Mesenchymal stem cell (in vitro differentiated cells and primary cell): ENCODE results near the gene GNLY.

Source experiments
- DNase-seq: peaks from one replicate; pipeline ENCODE4 v3.0.0-alpha.2; 2013
- H2AFZ ChIP-seq: one replicate; pipeline ENCODE4 v1.6.1; 2013; ENCODE audit warnings: low read depth, mild to moderate bottlenecking, control low read depth, inconsistent platforms, low read length, moderate library complexity
- H2AK5ac ChIP-seq: 2 replicates; pipeline ENCODE4 v1.6.1; 2013; ENCODE audit warnings: low read length, moderate library complexity, mild to moderate bottlenecking, inconsistent platforms; ENCODE audit not compliant: severe bottlenecking
- H2BK120ac ChIP-seq: one replicate; pipeline ENCODE4 v1.6.1; 2013; ENCODE audit warnings: low read depth, mild to moderate bottlenecking, inconsistent platforms, low read length, moderate library complexity
- H2BK12ac ChIP-seq, 2 experiments: one replicate each; pipeline ENCODE4 v1.6.1; 2013; ENCODE audit warnings: inconsistent platforms in 2 of 2, low read length in 2 of 2, mild to moderate bottlenecking in 2 of 2, moderate library complexity in 2 of 2, control low read depth in 1 of 2
- H2BK15ac ChIP-seq: one replicate; pipeline ENCODE4 v1.6.1; 2013; ENCODE audit warnings: mild to moderate bottlenecking, low read depth, inconsistent platforms; ENCODE audit not compliant: poor library complexity, severe bottlenecking
- H2BK5ac ChIP-seq: 2 replicates; pipeline ENCODE4 v1.6.1; 2013; ENCODE audit warnings: low read depth, mild to moderate bottlenecking, low read length, control low read depth, inconsistent platforms; ENCODE audit not compliant: poor library complexity, severe bottlenecking
- H3K14ac ChIP-seq, 2 experiments: one replicate each; pipeline ENCODE4 v1.6.1; 2013; ENCODE audit warnings: inconsistent platforms in 2 of 2, low read length in 2 of 2, control low read depth in 1 of 2, mild to moderate bottlenecking in 1 of 2, moderate library complexity in 1 of 2
- H3K18ac ChIP-seq, 2 experiments: one replicate each; pipeline ENCODE4 v1.6.1; 2013; ENCODE audit warnings: inconsistent platforms in 2 of 2, low read length in 2 of 2, control low read depth in 1 of 2, low read depth in 1 of 2, mild to moderate bottlenecking in 1 of 2
- H3K23ac ChIP-seq, 2 experiments: one replicate each; pipeline ENCODE4 v1.6.1; 2013; ENCODE audit warnings: inconsistent platforms in 2 of 2, low read length in 2 of 2, mild to moderate bottlenecking in 2 of 2, moderate library complexity in 2 of 2, control low read depth in 1 of 2
- H3K27ac ChIP-seq: 2 replicates; pipeline ENCODE4 v1.5.1; 2013; ENCODE audit warnings: mild to moderate bottlenecking, moderate library complexity, low read length, control low read depth, inconsistent platforms; ENCODE audit not compliant: poor library complexity, severe bottlenecking
- H3K27me3 ChIP-seq, 2 experiments: 2 replicates each; pipeline versions ENCODE4 v1.6.1 to v1.7.0; 2013; ENCODE audit warnings: low read length in 2 of 2, mild to moderate bottlenecking in 2 of 2, moderate library complexity in 2 of 2, control low read depth in 1 of 2, inconsistent platforms in 1 of 2; ENCODE audit not compliant: control insufficient read depth in 1 of 2, insufficient read depth in 1 of 2
- H3K36me3 ChIP-seq, 2 experiments: 2 replicates each; pipeline versions ENCODE4 v1.6.1 to v1.7.0; 2013; ENCODE audit warnings: low read length in 2 of 2, control low read depth in 1 of 2, inconsistent platforms in 1 of 2, low read depth in 1 of 2, mild to moderate bottlenecking in 1 of 2; ENCODE audit not compliant: insufficient read depth in 2 of 2, control insufficient read depth in 1 of 2
- H3K4ac ChIP-seq, 2 experiments: one replicate each; pipeline ENCODE4 v1.6.1; 2013; ENCODE audit warnings: inconsistent platforms in 2 of 2, low read length in 2 of 2, mild to moderate bottlenecking in 2 of 2, moderate library complexity in 2 of 2, control low read depth in 1 of 2, low read depth in 1 of 2
- H3K4me1 ChIP-seq: 2 replicates; pipeline ENCODE4 v1.6.1; 2013; ENCODE audit warnings: low read depth, low read length, control low read depth; ENCODE audit not compliant: control insufficient read depth, insufficient read depth
- H3K4me2 ChIP-seq: 2 replicates; pipeline ENCODE4 v1.6.1; 2013; ENCODE audit warnings: low read length, mild to moderate bottlenecking, inconsistent platforms; ENCODE audit not compliant: poor library complexity, severe bottlenecking
- H3K4me3 ChIP-seq, 2 experiments: 2 replicates each; pipeline versions ENCODE4 v1.5.1 to v1.7.0; 2013; ENCODE audit warnings: low read length in 2 of 2, mild to moderate bottlenecking in 2 of 2, control low read depth in 1 of 2, low read depth in 1 of 2; ENCODE audit not compliant: insufficient read depth in 1 of 2
- H3K79me1 ChIP-seq: replicated peaks from 2 replicates; pipeline ENCODE4 v1.6.1; 2013; ENCODE audit warnings: mild to moderate bottlenecking, control low read depth, low read length, inconsistent platforms; ENCODE audit not compliant: poor library complexity, severe bottlenecking
- H3K9ac ChIP-seq: 2 replicates; pipeline ENCODE4 v1.7.0; 2013; ENCODE audit warnings: mild to moderate bottlenecking, low read length, moderate library complexity
- H3K9me3 ChIP-seq: 2 replicates; pipeline ENCODE4 v1.7.0; 2013; ENCODE audit warnings: mild to moderate bottlenecking, low read length; ENCODE audit not compliant: control insufficient read depth
- H4K8ac ChIP-seq: one replicate; pipeline ENCODE4 v1.6.1; 2013; ENCODE audit warnings: inconsistent platforms, mild to moderate bottlenecking, low read length, moderate library complexity
- H4K91ac ChIP-seq: one replicate; pipeline ENCODE4 v1.6.1; 2013; ENCODE audit warnings: mild to moderate bottlenecking, low read length, inconsistent platforms
- WGBS: methylation state at CpG from one replicate; pipeline ENCODE4 v1.1.7; 2013; ENCODE audit warnings: mixed read lengths; 5-methylcytosine and 5-hydroxymethylcytosine counted together

The GNLY gene

GRCh38 chr2:85719609-85720240 lies 25.6 kb downstream of the GNLY start:
- H4K8ac ChIP-seq, result no peak overlapping the region
- no peak overlapping the region for H3K14ac ChIP-seq
- no peak overlapping the region for H3K4me2 ChIP-seq
- H3K23ac ChIP-seq, result peak overlapping the region in 1 of 2 experiments; percentile 46
- no peak overlapping the region for H3K4me3 ChIP-seq
- H3K79me1 ChIP-seq, result no peaks in the 10 kb centered on the region
- H3K18ac ChIP-seq, result no peak overlapping the region
- no peak overlapping the region for H3K4ac ChIP-seq
- no peak overlapping the region for H2BK5ac ChIP-seq
- WGBS, result 96% methylated on average over 6 of the region's 6 CpGs
- H4K91ac ChIP-seq, result no peak overlapping the region
- no peaks in the 10 kb centered on the region for H3K36me3 ChIP-seq
- H3K9me3 ChIP-seq, result peaks cover 6% of the 10 kb centered on the region
- no peaks in the 10 kb centered on the region for H3K4me1 ChIP-seq
- no peak overlapping the region for H2AFZ ChIP-seq
- H2BK12ac ChIP-seq, result no peak overlapping the region
- H3K27ac ChIP-seq, result no peak overlapping the region
- H3K27me3 ChIP-seq, result peaks cover 17 to 20% of the 10 kb centered on the region in 2 experiments
- no peak overlapping the region for H2BK15ac ChIP-seq
- no peak overlapping the region for H2BK120ac ChIP-seq
- H3K9ac ChIP-seq, result no peak overlapping the region
- no peak for DNase-seq
- no peak overlapping the region for H2AK5ac ChIP-seq

- Histone ChIP-seq H3K79me1 (no peaks in the 10 kb centered on the region), H3K4me3 (no peak overlapping the region), H3K27ac (no peak overlapping the region), H3K4me2 (no peak overlapping the region), H3K27me3 (peaks cover 22 to 27% of the 10 kb centered on the region in 2 experiments), H2BK12ac (no peak overlapping the region), H2AFZ (no peak overlapping the region), H4K8ac (no peak overlapping the region), H3K36me3 (no peaks in the 10 kb centered on the region), H3K9me3 (peaks cover 6% of the 10 kb centered on the region), H3K18ac (no peak overlapping the region), H3K9ac (no peak overlapping the region), H4K91ac (no peak overlapping the region), H3K23ac (no peak overlapping the region), H3K4me1 (no peaks in the 10 kb centered on the region), H2AK5ac (no peak overlapping the region), H3K14ac (no peak overlapping the region), H2BK120ac (no peak overlapping the region), H3K4ac (no peak overlapping the region), H2BK5ac (no peak overlapping the region), H2BK15ac (no peak overlapping the region)
- 100% methylated on average over 1 of the region's 1 CpG for WGBS
- DNase-seq, result no peak
Observed at GRCh38 chr2:85720533-85720932, 26.4 kb downstream of the GNLY start.

GRCh38 chr2:85721641-85722040 lies 27.5 kb downstream of the GNLY start:
- H4K91ac ChIP-seq, result no peak overlapping the region
- no peak overlapping the region for H3K9ac ChIP-seq
- no peaks in the 10 kb centered on the region for H3K79me1 ChIP-seq
- no peaks in the 10 kb centered on the region for H3K36me3 ChIP-seq
- no peak overlapping the region for H3K18ac ChIP-seq
- no peak overlapping the region for H2AFZ ChIP-seq
- no peak overlapping the region for H3K4me2 ChIP-seq
- no peak overlapping the region for H3K4me3 ChIP-seq
- H3K4ac ChIP-seq, result no peak overlapping the region
- no peak overlapping the region for H2BK120ac ChIP-seq
- no peak overlapping the region for H2BK12ac ChIP-seq
- H3K4me1 ChIP-seq, result no peaks in the 10 kb centered on the region
- H3K14ac ChIP-seq, result no peak overlapping the region
- no peak overlapping the region for H2BK15ac ChIP-seq
- H3K27me3 ChIP-seq, result peaks cover 14 to 25% of the 10 kb centered on the region in 2 experiments
- H3K9me3 ChIP-seq, result peaks cover 6% of the 10 kb centered on the region
- 85% methylated on average over 3 of the region's 4 CpGs for WGBS
- H2AK5ac ChIP-seq, result no peak overlapping the region
- H4K8ac ChIP-seq, result no peak overlapping the region
- H2BK5ac ChIP-seq, result no peak overlapping the region
- DNase-seq, result no peak
- no peak overlapping the region for H3K23ac ChIP-seq
- no peak overlapping the region for H3K27ac ChIP-seq

- Histone ChIP-seq H3K27ac (no peak overlapping the region), H3K4me3 (no peak overlapping the region), H2BK12ac (no peak overlapping the region), H3K9ac (no peak overlapping the region), H3K23ac (no peak overlapping the region), H3K79me1 (no peaks in the 10 kb centered on the region), H3K27me3 (peaks cover 13 to 25% of the 10 kb centered on the region in 2 experiments), H3K36me3 (no peaks in the 10 kb centered on the region), H3K4me1 (no peaks in the 10 kb centered on the region), H3K18ac (no peak overlapping the region), H3K9me3 (peaks cover 6% of the 10 kb centered on the region), H4K8ac (no peak overlapping the region), H2BK120ac (no peak overlapping the region), H2BK15ac (no peak overlapping the region), H2BK5ac (no peak overlapping the region), H3K14ac (no peak overlapping the region), H4K91ac (no peak overlapping the region), H2AFZ (no peak overlapping the region), H3K4ac (no peak overlapping the region), H3K4me2 (no peak overlapping the region), H2AK5ac (no peak overlapping the region)
- WGBS, result 91% methylated on average over 6 of the region's 6 CpGs
- DNase-seq, result no peak
Observed at GRCh38 chr2:85722519-85722918, 28.4 kb downstream of the GNLY start.
